ENCODE results near the gene CUL3. TPM values are rescaled to one million over a fixed set of nuclear protein-coding genes. Genes with fewer than 3 reads are reported as not detected.

CUL3 gene
- total RNA-seq, 1 experiment from 2014 or later: 114 TPM

DNA sequence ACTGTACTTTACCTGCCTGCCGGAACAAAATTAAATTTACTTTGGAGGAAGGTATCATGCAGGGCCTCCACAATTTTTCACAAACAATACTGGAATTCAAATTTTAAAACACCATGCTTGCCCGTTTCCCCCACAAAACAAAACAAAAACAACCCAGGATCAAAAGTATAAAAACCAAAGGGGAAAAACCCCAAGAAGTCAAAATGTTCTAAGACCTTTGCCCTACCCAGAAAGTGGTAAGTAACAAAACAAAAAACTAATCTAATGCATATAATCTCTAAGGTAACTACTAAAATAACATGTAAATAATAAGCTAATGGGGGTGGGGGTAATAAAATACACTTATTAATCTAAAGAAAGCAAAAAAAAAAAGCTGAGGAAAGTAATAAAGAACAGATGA is 60.5 kb downstream of the CUL3 start:
- Histone ChIP-seq H4K20me1 (ENCODE audit: control insufficient read depth, insufficient read depth, insufficient read length) (no peaks in the 10 kb centered on the region), H3K27ac (ENCODE audit: insufficient read length, low read depth, low read length) (peak overlapping the region; percentile 39)

More for the DNA sequence above, 60.5 kb downstream of the CUL3 start:
- Histone ChIP-seq H3K14ac (ENCODE audit: insufficient read depth, low read length) (peak overlapping the region; percentile 57; the same call in 1 of the 2 replicates), H2BK5ac (ENCODE audit: insufficient read length, low read length) (no peak overlapping the region), H3K4me1 (ENCODE audit: insufficient read depth, low read length) (peaks cover 3% of the 10 kb centered on the region), H4K5ac (ENCODE audit: insufficient read length, low read depth, low read length) (no peak overlapping the region), H3K79me2 (ENCODE audit: insufficient read depth, low read length) (peaks cover 8% of the 10 kb centered on the region; the same call in 1 of the 2 replicates), H4K91ac (ENCODE audit: insufficient read length, low read depth, low read length) (no peak overlapping the region), H3K9ac (ENCODE audit: extremely low read depth, insufficient read length, low read length) (no peak overlapping the region), H2BK20ac (ENCODE audit: low read depth, low read length, poor library complexity, severe bottlenecking) (no peak overlapping the region), H3K27me3 (ENCODE audit: insufficient read depth, low read length) (no peaks in the 10 kb centered on the region), H3K23me2 (ENCODE audit: insufficient read length, low read depth, low read length, poor library complexity, severe bottlenecking) (no peaks in the 10 kb centered on the region), H2BK120ac (ENCODE audit: low read depth, low read length, poor library complexity, severe bottlenecking) (no peak overlapping the region), H3K23ac (ENCODE audit: insufficient read length, low read depth, low read length) (no peak overlapping the region), H4K8ac (replicated peaks; ENCODE audit: insufficient read length, low read depth, low read length) (no peak overlapping the region), H2BK12ac (ENCODE audit: insufficient read length, low read depth, low read length) (no peak overlapping the region), H3K9me3 (ENCODE audit: control insufficient read depth, low read depth, low read length) (no peaks in the 10 kb centered on the region), H2BK15ac (ENCODE audit: low read depth, low read length) (no peak overlapping the region), H3K4ac (ENCODE audit: low read depth, low read length) (no peak overlapping the region), H2AFZ (ENCODE audit: low read length) (no peak overlapping the region), H3K18ac (ENCODE audit: insufficient read length, low read depth, low read length) (no peak overlapping the region), H3K79me1 (ENCODE audit: insufficient read depth, low read depth, low read length, poor library complexity, severe bottlenecking) (peaks cover 8% of the 10 kb centered on the region), H2AK5ac (ENCODE audit: insufficient read length, low read length) (no peak overlapping the region), H3K4me2 (ENCODE audit: insufficient read depth, insufficient read length, low read length) (no peak overlapping the region), H3K56ac (ENCODE audit: insufficient read length, low read depth, low read length) (no peak overlapping the region), H3T11ph (ENCODE audit: low read length) (no peak overlapping the region)
- no CpG with 5 or more reads among the region's 2 CpGs for WGBS (ENCODE audit: extremely low coverage, insufficient read length, low lambda C conversion rate)
- TF ChIP-seq, protein P1, sequence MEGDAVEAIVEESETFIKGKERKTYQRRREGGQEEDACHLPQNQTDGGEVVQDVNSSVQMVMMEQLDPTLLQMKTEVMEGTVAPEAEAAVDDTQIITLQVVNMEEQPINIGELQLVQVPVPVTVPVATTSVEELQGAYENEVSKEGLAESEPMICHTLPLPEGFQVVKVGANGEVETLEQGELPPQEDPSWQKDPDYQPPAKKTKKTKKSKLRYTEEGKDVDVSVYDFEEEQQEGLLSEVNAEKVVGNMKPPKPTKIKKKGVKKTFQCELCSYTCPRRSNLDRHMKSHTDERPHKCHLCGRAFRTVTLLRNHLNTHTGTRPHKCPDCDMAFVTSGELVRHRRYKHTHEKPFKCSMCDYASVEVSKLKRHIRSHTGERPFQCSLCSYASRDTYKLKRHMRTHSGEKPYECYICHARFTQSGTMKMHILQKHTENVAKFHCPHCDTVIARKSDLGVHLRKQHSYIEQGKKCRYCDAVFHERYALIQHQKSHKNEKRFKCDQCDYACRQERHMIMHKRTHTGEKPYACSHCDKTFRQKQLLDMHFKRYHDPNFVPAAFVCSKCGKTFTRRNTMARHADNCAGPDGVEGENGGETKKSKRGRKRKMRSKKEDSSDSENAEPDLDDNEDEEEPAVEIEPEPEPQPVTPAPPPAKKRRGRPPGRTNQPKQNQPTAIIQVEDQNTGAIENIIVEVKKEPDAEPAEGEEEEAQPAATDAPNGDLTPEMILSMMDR (conservative IDR thresholded peaks at IDR 0.05): no peak
- Mint-ChIP-seq H3K27me3 (ENCODE audit: low read depth) (no peaks in the 10 kb centered on the region), H3K27ac (peak overlapping the region; percentile 54 to 92 (median 59); a peak in 6 of 7 replicates), H3K4me1 (peaks cover 35 to 37% of the 10 kb centered on the region in 2 experiments), H3K36me3 (ENCODE audit: insufficient read depth in 1 of 3, low read depth in 3 of 3) (peaks cover 3 to 11% (median 4%) of the 10 kb centered on the region in 3 experiments; a peak in 6 of 7 replicates), H3K9me3 (no peaks in the 10 kb centered on the region), H3K4me3 (no peak overlapping the region)
- DNase-seq: no peak

Data from H9 (cell line).